RPMI8226 (cell line): ENCODE results near the gene SSX2IP.
"Not testable (repeated sequence)": the region's sequence is repeated elsewhere in the genome, so short reads cannot be mapped to it uniquely, and the experiment has no call there.

Source experiments
- DNase-seq: peaks from one replicate; pipeline ENCODE4 v3.0.0-alpha.2; 2015

Gene SSX2IP

GRCh38 chr1:84690397-84691121 is at the start of gene SSX2IP:
Gene SSX2IP, minus strand, starts transcription at chr1:84690461. Its CDS starts 19,242 bp downstream, at chr1:84671219.
- DNase-seq, result peak; percentile 96

- no peak for DNase-seq
Measured at GRCh38 chr1:84738237-84738636, 48.0 kb upstream of the SSX2IP start.

GRCh38 chr1:84737590-84737989 is 47.3 kb upstream of the SSX2IP start:
- DNase-seq, result no peak

- DNase-seq, result no peak
Measured at GRCh38 chr1:84736944-84737343, 46.7 kb upstream of the SSX2IP start.

- DNase-seq, result no peak
Measured at GRCh38 chr1:84736445-84736844, 46.2 kb upstream of the SSX2IP start.

- DNase-seq, result no peak
Measured at GRCh38 chr1:84735483-84735882, 45.2 kb upstream of the SSX2IP start.

GRCh38 chr1:84732520-84732919 is 42.3 kb upstream of the SSX2IP start:
- no peak for DNase-seq

- DNase-seq, result no peak
Measured at GRCh38 chr1:84731519-84731918, 41.3 kb upstream of the SSX2IP start.

GRCh38 chr1:84727711-84728110 is 37.5 kb upstream of the SSX2IP start:
- DNase-seq, result not testable (repeated sequence)

- no peak for DNase-seq
Measured at GRCh38 chr1:84726593-84727499, 36.6 kb upstream of the SSX2IP start.

- DNase-seq, result peak; percentile 57
Measured at GRCh38 chr1:84724128-84724860, 34.0 kb upstream of the SSX2IP start.

- no peak for DNase-seq
Measured at GRCh38 chr1:84722794-84723193, 32.5 kb upstream of the SSX2IP start.

GRCh38 chr1:84721872-84722271 is 31.6 kb upstream of the SSX2IP start:
- DNase-seq, result not testable (repeated sequence)

- DNase-seq, result no peak
Measured at GRCh38 chr1:84721152-84721551, 30.9 kb upstream of the SSX2IP start.

- no peak for DNase-seq
Measured at GRCh38 chr1:84720221-84720780, 30.0 kb upstream of the SSX2IP start.

- no peak for DNase-seq
Measured at GRCh38 chr1:84719543-84720217, 29.4 kb upstream of the SSX2IP start.

GRCh38 chr1:84715342-84716019 is 25.2 kb upstream of the SSX2IP start:
- no peak for DNase-seq

GRCh38 chr1:84712276-84712874 is 22.1 kb upstream of the SSX2IP start:
- DNase-seq, result no peak

GRCh38 chr1:84711869-84712268 is 21.6 kb upstream of the SSX2IP start:
- DNase-seq, result no peak

GRCh38 chr1:84711121-84711520 is 20.9 kb upstream of the SSX2IP start:
- no peak for DNase-seq

- no peak for DNase-seq
Measured at GRCh38 chr1:84709131-84709530, 18.9 kb upstream of the SSX2IP start.
